Trophoblast cell (in vitro differentiated cells and primary cell): ENCODE results near the gene MARCHF10.
A peak's percentile ranks its signal among the peaks of the same experiment; 100 is the strongest.

Source experiments
- DNase-seq, 2 donors: peaks; one replicate each; pipeline ENCODE4 v3.0.0-alpha.2; 2016
- H2AFZ ChIP-seq: 2 replicates; pipeline ENCODE4 v1.6.1; 2013; ENCODE audit warnings: low read length, moderate library complexity, mild to moderate bottlenecking; ENCODE audit not compliant: insufficient read depth, poor library complexity
- H2AK5ac ChIP-seq: 2 replicates; pipeline ENCODE4 v1.6.1; 2013; ENCODE audit warnings: mild to moderate bottlenecking, low read length
- H2BK120ac ChIP-seq: 2 replicates; pipeline ENCODE4 v1.6.1; 2013; ENCODE audit warnings: low read length, mild to moderate bottlenecking, moderate library complexity; ENCODE audit not compliant: insufficient read depth, poor library complexity
- H2BK12ac ChIP-seq: 2 replicates; pipeline ENCODE4 v1.6.1; 2013; ENCODE audit warnings: mild to moderate bottlenecking, low read length, moderate library complexity
- H2BK5ac ChIP-seq: 2 replicates; pipeline ENCODE4 v1.6.1; 2013; ENCODE audit warnings: low read length, low read depth, moderate library complexity, mild to moderate bottlenecking; ENCODE audit not compliant: poor library complexity
- H3K14ac ChIP-seq: 2 replicates; pipeline ENCODE4 v1.6.1; 2013; ENCODE audit warnings: mild to moderate bottlenecking, low read length
- H3K18ac ChIP-seq: 2 replicates; pipeline ENCODE4 v1.6.1; 2013; ENCODE audit warnings: mild to moderate bottlenecking, low read length
- H3K23ac ChIP-seq: 2 replicates; pipeline ENCODE4 v1.6.1; 2013; ENCODE audit warnings: low read length
- H3K27ac ChIP-seq: 2 replicates; pipeline ENCODE4 v1.5.1; 2013; ENCODE audit warnings: low read depth, mild to moderate bottlenecking, inconsistent platforms, low read length, moderate library complexity
- H3K27me3 ChIP-seq: 2 replicates; pipeline ENCODE4 v1.6.1; 2013; ENCODE audit warnings: inconsistent platforms, mild to moderate bottlenecking, low read length, moderate library complexity; ENCODE audit not compliant: insufficient read depth
- H3K36me3 ChIP-seq, 2 experiments: 1 replicate in 1 of 2; 2 replicates in 1 of 2; pipeline ENCODE4 v1.6.1; 2013; ENCODE audit warnings: low read length in 2 of 2, mild to moderate bottlenecking in 2 of 2, moderate library complexity in 1 of 2; ENCODE audit not compliant: insufficient read depth in 2 of 2, control insufficient read depth in 1 of 2
- H3K4ac ChIP-seq: 2 replicates; pipeline ENCODE4 v1.6.1; 2013; ENCODE audit warnings: low read depth, mild to moderate bottlenecking, low read length, moderate library complexity
- H3K4me1 ChIP-seq, 2 experiments: 1 replicate in 1 of 2; 2 replicates in 1 of 2; pipeline ENCODE4 v1.6.1; 2013; ENCODE audit warnings: low read length in 2 of 2, mild to moderate bottlenecking in 2 of 2, moderate library complexity in 1 of 2; ENCODE audit not compliant: insufficient read depth in 2 of 2, control insufficient read depth in 1 of 2
- H3K4me2 ChIP-seq: 2 replicates; pipeline ENCODE4 v1.6.1; 2013; ENCODE audit warnings: inconsistent platforms, mild to moderate bottlenecking, low read length, moderate library complexity
- H3K4me3 ChIP-seq: 2 replicates; pipeline ENCODE4 v1.5.1; 2013; ENCODE audit warnings: mild to moderate bottlenecking, low read depth, low read length, inconsistent platforms
- H3K79me1 ChIP-seq: one replicate; pipeline ENCODE4 v1.6.1; 2013; ENCODE audit warnings: low read length
- H3K79me2 ChIP-seq: 2 replicates; pipeline ENCODE4 v1.6.1; 2013; ENCODE audit warnings: low read length, mild to moderate bottlenecking; ENCODE audit not compliant: control insufficient read depth, insufficient read depth, poor library complexity
- H3K9ac ChIP-seq: 2 replicates; pipeline ENCODE4 v1.6.1; 2013; ENCODE audit warnings: mild to moderate bottlenecking, low read length
- H3K9me3 ChIP-seq: 2 replicates; pipeline ENCODE4 v1.6.1; 2013; ENCODE audit warnings: low read depth, mild to moderate bottlenecking, control low read depth, inconsistent platforms, low read length; ENCODE audit not compliant: insufficient read depth
- H4K12ac ChIP-seq: 2 replicates; pipeline ENCODE4 v1.6.1; 2013; ENCODE audit warnings: low read depth, mild to moderate bottlenecking, low read length, moderate library complexity
- H4K8ac ChIP-seq: 2 replicates; pipeline ENCODE4 v1.6.1; 2013; ENCODE audit warnings: low read depth, mild to moderate bottlenecking, low read length, moderate library complexity
- H4K91ac ChIP-seq: one replicate; pipeline ENCODE4 v1.6.1; 2013; ENCODE audit warnings: low read depth, mild to moderate bottlenecking, low read length, moderate library complexity
- WGBS: extraction: QIAGEN DNeasy Blood & Tissue Kit; methylation state at CpG from one replicate; pipeline ENCODE4 v1.1.7; 2013; ENCODE audit warnings: missing lambda C conversion rate; ENCODE audit not compliant: insufficient read length, insufficient coverage; ENCODE audit errors: extremely low coverage; 5-methylcytosine and 5-hydroxymethylcytosine counted together

The MARCHF10 gene

DNA sequence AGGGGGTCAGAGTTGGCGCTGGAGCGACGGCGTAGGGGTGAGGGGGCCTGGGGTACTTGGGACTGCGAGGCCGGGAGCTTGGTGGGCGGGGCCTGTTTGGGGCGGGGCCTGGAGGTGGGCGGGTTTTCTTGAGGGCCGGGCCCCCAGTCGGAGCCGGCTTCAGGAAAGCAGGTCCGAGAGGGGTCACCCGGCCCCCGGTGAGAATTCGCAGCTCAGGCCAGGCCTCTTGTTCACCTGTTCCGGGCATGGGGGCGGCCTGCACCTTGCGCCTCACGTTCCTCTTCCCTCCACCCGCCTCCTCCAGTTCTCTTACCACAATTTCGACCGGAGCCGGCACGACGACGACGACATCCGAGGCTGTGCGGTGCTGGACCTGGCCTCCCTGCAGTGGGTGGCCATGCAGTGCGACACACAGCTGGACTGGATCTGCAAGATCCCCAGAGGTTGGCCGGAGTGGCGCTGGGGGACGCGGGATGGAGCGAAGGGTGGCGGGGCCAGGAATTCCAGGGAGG, 128.2 kb downstream of the MARCHF10 start:
- peaks cover 3% of the 10 kb centered on the region for H3K9me3 ChIP-seq
- no peak overlapping the region for H2BK120ac ChIP-seq
- no peaks in the 10 kb centered on the region for H3K4me1 ChIP-seq

DNA sequence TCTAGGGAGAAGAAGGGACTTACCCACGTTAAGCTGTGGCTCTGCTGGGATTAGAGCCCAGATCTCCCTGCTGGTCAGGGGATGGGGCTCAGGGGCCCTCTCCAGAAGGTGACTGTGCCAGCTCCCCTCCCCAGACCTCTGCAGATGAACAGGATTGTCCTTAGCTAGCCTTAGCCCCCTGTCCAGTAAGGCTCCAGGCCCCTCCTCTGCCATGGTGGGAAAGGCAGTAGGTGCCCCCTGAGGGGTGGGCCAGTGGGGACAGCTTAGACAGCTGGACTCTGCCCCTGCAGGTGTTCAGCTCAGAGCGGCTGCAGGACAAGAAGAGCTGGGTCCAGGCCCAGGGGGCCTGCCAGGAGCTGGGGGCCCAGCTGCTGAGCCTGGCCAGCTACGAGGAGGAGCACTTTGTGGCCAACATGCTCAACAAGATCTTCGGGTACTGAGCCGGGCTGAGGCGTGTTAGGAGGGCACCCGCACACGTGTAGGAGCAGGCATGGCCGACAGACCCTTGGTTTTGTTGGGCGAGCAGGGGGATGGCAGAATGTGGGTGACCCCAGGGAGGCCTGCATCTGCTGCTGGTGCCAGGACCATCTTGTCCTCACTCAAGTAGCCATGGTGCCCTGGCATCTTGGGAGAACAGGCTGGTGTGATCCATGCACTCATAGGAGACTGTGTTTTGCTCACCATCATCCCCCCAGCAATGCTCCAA, 129.7 kb downstream of the MARCHF10 start:
- Histone ChIP-seq H2BK12ac (no peak overlapping the region), H3K4me3 (no peak overlapping the region), H3K27ac (no peak overlapping the region), H4K91ac (no peak overlapping the region), H3K23ac (no peak overlapping the region), H3K9me3 (peaks cover 5% of the 10 kb centered on the region), H3K27me3 (no peaks in the 10 kb centered on the region), H2AFZ (no peak overlapping the region), H4K12ac (no peak overlapping the region), H2BK120ac (no peak overlapping the region), H3K14ac (no peak overlapping the region), H2BK5ac (no peak overlapping the region), H3K79me1 (no peaks in the 10 kb centered on the region), H3K9ac (no peak overlapping the region), H2AK5ac (no peak overlapping the region), H3K4ac (no peak overlapping the region), H3K18ac (no peak overlapping the region), H3K36me3 (peaks cover 78 to 80% of the 10 kb centered on the region in 2 experiments), H3K4me1 (no peaks in the 10 kb centered on the region), H4K8ac (no peak overlapping the region), H3K79me2 (no peaks in the 10 kb centered on the region), H3K4me2 (no peak overlapping the region)
- no CpG with 5 or more reads among the region's 10 CpGs for WGBS
- DNase-seq = no peak

More for the DNA sequence above, 128.2 kb downstream of the MARCHF10 start:
- Histone ChIP-seq H3K4me3 (peak overlapping the region; percentile 25), H2BK12ac (no peak overlapping the region), H3K36me3 (peaks cover 71 to 77% of the 10 kb centered on the region in 2 experiments), H4K91ac (no peak overlapping the region), H3K4ac (no peak overlapping the region), H3K79me1 (no peaks in the 10 kb centered on the region), H3K14ac (no peak overlapping the region), H2AK5ac (no peak overlapping the region), H2BK5ac (no peak overlapping the region), H3K9ac (no peak overlapping the region), H2AFZ (no peak overlapping the region), H3K27ac (no peak overlapping the region), H3K18ac (no peak overlapping the region), H4K8ac (no peak overlapping the region), H3K79me2 (no peaks in the 10 kb centered on the region), H4K12ac (no peak overlapping the region), H3K4me2 (no peak overlapping the region), H3K23ac (no peak overlapping the region), H3K27me3 (no peaks in the 10 kb centered on the region)
- no CpG with 5 or more reads among the region's 37 CpGs for WGBS
- no peak for DNase-seq

DNA sequence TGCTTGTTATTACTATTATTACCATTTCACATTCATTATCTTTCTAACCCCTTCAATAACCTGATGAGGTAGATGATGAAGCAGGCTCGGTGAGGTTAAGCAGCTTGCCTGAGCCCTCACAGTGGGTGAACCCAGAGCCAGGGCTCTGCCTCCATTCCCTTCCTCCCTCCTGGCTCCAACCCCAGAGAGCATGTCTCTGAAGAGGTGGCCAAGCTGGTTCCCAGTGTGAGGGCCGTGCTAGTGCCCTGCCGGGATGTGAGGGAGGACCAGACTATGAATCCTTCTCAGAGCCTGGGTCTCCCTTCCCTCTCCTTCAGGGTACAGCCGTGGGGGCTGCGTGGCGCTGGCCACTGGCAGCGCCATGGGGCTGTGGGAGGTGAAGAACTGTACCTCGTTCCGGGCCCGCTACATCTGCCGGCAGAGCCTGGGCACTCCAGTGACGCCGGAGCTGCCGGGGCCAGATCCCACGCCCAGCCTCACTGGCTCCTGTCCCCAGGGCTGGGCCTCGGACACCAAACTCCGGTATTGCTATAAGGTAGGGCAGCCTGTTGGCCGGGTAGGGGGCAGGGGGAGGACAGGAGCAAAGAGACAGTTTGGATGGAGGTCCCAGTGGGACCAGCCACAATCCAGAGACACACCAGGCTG, 131.0 kb downstream of the MARCHF10 start:
- Histone ChIP-seq H3K9ac (no peak overlapping the region), H2BK120ac (no peak overlapping the region), H2BK12ac (no peak overlapping the region), H3K79me2 (no peaks in the 10 kb centered on the region), H3K14ac (no peak overlapping the region), H3K4ac (no peak overlapping the region), H2AFZ (no peak overlapping the region), H2BK5ac (no peak overlapping the region), H3K9me3 (peaks cover 5% of the 10 kb centered on the region), H3K79me1 (no peaks in the 10 kb centered on the region), H4K12ac (no peak overlapping the region), H3K4me2 (no peak overlapping the region), H3K27ac (no peak overlapping the region), H3K23ac (no peak overlapping the region), H3K27me3 (no peaks in the 10 kb centered on the region), H3K4me3 (no peak overlapping the region), H4K8ac (no peak overlapping the region), H3K36me3 (peaks cover 76 to 82% of the 10 kb centered on the region in 2 experiments), H4K91ac (no peak overlapping the region), H3K18ac (no peak overlapping the region), H3K4me1 (no peaks in the 10 kb centered on the region), H2AK5ac (no peak overlapping the region)
- no CpG with 5 or more reads among the region's 18 CpGs for WGBS
- DNase-seq = no peak

DNA sequence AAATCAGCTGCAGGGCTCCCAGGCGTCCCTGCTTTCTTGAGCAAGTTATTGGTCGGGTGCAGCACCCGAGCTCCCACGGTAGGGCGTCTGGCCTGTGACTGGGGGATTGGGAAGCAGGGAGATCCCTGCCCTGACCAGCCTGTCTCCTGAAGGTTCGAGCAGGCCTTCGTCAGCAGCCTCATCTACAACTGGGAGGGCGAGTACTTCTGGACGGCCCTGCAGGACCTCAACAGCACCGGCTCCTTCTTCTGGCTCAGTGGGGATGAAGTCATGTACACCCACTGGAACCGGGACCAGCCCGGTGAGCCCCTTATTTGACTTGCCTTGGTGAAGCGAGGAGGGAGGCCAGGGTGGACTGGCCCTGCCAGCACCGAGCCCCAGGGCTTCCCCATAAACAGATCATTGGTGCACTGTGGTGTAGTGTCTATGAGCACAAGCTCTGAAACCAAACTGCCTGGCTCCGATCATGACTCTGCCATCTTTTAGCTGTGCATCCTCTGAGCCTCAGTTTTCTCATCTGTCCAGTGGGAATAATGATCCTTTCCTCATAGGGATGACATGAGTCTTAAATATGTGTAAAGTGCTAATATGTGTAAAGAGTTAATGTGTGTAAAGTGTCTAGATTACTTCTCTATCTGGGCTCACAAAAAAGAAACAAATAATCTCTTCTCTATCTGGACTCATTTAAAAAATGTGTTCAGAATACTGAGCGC, 131.7 kb downstream of the MARCHF10 start:
- H3K36me3 ChIP-seq = peaks cover 76 to 82% of the 10 kb centered on the region in 2 experiments
- H4K12ac ChIP-seq = no peak overlapping the region
- H3K23ac ChIP-seq = no peak overlapping the region
- no peaks in the 10 kb centered on the region for H3K79me2 ChIP-seq
- no peak overlapping the region for H2AFZ ChIP-seq
- H3K27ac ChIP-seq = no peak overlapping the region
- no peak overlapping the region for H4K8ac ChIP-seq
- H3K79me1 ChIP-seq = no peaks in the 10 kb centered on the region
- H2BK12ac ChIP-seq = no peak overlapping the region
- H3K18ac ChIP-seq = no peak overlapping the region
- no CpG with 5 or more reads among the region's 16 CpGs for WGBS
- H3K4me2 ChIP-seq = no peak overlapping the region
- H3K9me3 ChIP-seq = peaks cover 5% of the 10 kb centered on the region
- no peak overlapping the region for H3K14ac ChIP-seq
- H3K4me1 ChIP-seq = no peaks in the 10 kb centered on the region
- H2AK5ac ChIP-seq = no peak overlapping the region
- no peak overlapping the region for H3K4ac ChIP-seq
- no peak overlapping the region for H3K4me3 ChIP-seq
- no peaks in the 10 kb centered on the region for H3K27me3 ChIP-seq
- H2BK120ac ChIP-seq = no peak overlapping the region
- no peak for DNase-seq
- H4K91ac ChIP-seq = no peak overlapping the region
- H3K9ac ChIP-seq = no peak overlapping the region
- no peak overlapping the region for H2BK5ac ChIP-seq
